ENCODE measurements around the gene R3HDM1.

DNA sequence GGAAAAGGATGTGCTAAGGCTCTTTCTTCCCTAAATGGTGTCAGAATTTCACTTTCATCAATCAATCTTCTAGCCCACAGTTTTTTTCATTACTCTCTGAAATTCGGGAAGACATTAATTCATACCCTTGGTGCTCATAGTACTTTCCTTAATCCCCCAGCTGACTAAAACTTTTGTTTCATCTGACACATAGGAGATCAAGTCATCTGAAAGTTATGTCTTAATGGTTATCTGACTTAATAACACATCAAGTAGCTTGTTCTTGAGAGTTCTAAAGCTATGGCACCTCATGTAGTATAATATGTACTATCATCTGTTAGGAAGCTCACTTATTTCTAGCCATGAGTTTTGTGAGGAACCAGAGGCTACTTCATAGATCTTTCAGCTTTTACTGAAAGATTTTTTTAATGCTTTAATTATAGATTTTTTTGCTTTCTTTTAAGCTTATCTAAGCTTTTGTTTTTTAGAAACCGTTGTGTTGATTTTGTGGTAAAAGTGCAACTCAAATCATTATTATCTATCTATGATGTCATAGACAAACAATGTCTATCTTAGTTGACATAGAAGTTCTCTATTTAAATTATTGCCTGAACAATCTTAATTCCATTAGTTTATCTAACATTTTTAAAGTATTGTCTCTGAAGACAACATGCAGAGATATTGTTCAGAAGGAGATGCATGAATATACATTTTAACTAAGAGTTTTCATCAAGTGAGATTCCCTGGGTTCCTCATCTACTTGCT is 116.7 kb downstream of the R3HDM1 start:
- TF ChIP-seq CTCF (IDR thresholded peaks at IDR 0.05) (no peak), EP300 (IDR thresholded peaks at IDR 0.05) (no peak), POLR2A (IDR thresholded peaks at IDR 0.05) (no peak), POLR2AphosphoS5 (IDR thresholded peaks at IDR 0.05) (no peak)

All from gastroesophageal sphincter (tissue), 3 donors.